ENCODE results near the gene BMI1.

BMI1 gene

DNA sequence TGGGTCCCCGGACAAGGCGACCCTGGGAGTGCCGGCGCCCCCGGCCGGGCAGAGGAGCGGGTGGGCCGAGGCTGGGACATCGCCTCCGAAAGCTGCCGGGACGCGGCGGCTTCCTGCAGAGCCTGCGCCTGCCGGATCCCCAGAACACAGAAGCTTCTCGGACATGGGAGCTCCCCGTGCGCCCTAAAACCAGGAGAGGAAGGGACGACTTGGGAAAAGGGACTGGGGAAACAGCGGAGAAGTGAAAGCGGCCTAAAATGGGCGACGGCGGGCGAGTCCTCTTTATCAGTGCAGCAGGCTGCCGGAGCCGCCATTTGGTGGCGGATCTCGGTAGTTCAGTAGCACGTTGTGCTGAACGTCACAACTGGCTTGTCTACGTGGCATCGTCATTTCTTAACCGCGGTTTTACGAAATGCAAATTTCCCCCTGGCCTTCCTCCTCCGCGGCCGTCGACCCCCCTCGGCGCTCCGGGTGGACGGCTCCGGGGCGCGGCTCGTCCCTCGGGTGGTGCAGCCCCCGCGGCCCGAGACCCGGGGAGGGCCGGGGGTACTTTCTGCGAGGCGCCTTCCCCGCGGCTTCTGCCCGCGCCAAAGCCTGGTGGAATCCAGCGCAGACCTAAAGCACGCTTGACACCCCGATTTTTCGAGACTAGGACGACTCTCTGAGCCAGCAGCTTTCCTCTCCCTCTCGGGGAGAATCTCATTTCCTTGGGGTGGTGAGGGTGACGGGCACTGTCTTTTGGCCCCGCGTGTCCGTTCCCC lies 14.5 kb downstream of the BMI1 start:
- H3F3A ChIP-seq (ENCODE audit: insufficient read depth, low read length): peaks cover 17% of the 10 kb centered on the region
- peak overlapping the region; percentile 55; the same call in 1 of the 2 replicates for H3K4me2 ChIP-seq (ENCODE audit: low read depth, low read length)
- H3K4me3 ChIP-seq (ENCODE audit: low read length): peak overlapping the region; percentile 31; the same call in 1 of the 2 replicates
- no peak overlapping the region for H2AFZ ChIP-seq (ENCODE audit: low read length)
- no peak overlapping the region for H3K9ac ChIP-seq (ENCODE audit: low read length)
- no peaks in the 10 kb centered on the region for H3K9me3 ChIP-seq (replicated peaks; ENCODE audit: insufficient read depth, low read length)
- no peaks in the 10 kb centered on the region for H3K36me3 ChIP-seq (replicated peaks; ENCODE audit: insufficient read depth, low read length)
- no peaks in the 10 kb centered on the region for H3K79me2 ChIP-seq (ENCODE audit: low read length)
- DNase-seq: no peak
- TF ChIP-seq EZH2phosphoT487 (IDR thresholded peaks at IDR 0.05; ENCODE audit: low read length) (no peak), EZH2 (optimal IDR thresholded peaks at IDR 0.05; ENCODE audit: low read depth, low read length) (no peak)
- TF ChIP-seq, protein P1, sequence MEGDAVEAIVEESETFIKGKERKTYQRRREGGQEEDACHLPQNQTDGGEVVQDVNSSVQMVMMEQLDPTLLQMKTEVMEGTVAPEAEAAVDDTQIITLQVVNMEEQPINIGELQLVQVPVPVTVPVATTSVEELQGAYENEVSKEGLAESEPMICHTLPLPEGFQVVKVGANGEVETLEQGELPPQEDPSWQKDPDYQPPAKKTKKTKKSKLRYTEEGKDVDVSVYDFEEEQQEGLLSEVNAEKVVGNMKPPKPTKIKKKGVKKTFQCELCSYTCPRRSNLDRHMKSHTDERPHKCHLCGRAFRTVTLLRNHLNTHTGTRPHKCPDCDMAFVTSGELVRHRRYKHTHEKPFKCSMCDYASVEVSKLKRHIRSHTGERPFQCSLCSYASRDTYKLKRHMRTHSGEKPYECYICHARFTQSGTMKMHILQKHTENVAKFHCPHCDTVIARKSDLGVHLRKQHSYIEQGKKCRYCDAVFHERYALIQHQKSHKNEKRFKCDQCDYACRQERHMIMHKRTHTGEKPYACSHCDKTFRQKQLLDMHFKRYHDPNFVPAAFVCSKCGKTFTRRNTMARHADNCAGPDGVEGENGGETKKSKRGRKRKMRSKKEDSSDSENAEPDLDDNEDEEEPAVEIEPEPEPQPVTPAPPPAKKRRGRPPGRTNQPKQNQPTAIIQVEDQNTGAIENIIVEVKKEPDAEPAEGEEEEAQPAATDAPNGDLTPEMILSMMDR (IDR thresholded peaks at IDR 0.05; ENCODE audit: low read length): no peak
- H4K20me1 ChIP-seq (ENCODE audit: insufficient read depth, low read length): no peaks in the 10 kb centered on the region
- H3K27ac ChIP-seq (ENCODE audit: low read length): no peak overlapping the region
- H3K27me3 ChIP-seq (replicated peaks; ENCODE audit: insufficient read depth, low read length): peaks cover 49% of the 10 kb centered on the region
- peaks cover 15% of the 10 kb centered on the region for H3K4me1 ChIP-seq (ENCODE audit: low read length)
- H3K9me2 ChIP-seq (replicated peaks; ENCODE audit: insufficient read depth, low read length): no peaks in the 10 kb centered on the region

DNA sequence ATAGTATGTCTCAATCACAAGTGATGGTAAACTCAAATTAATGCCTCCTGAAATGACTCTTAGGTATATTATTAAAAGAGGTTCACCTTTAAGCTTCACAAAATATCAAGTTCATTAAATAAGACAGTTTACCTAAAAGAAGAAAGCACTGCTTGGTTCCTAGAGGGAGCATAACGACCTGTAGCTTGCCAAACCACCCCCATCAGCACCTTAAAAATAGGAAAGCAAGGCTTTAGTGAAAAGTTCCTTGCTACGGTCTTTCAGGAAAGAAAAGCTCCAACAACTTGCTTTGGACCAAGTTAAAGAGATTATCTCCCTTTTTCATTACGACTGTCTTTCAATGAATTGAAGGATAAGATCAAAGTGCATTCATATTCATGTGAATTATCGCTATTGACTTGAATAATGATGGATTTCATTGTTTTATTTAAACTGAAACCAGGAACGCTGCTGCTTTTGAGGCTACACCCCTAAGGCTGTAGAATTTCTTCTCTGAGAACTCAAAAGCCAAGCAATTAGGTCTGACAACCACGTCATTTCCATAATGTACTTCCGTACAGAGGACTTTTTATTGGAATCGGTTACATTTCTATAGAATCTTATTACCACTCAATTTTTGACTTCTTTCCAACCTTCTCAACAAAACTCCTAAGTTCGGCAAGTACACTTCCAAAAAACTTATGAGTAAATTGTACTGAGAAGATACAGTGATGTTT lies 17.4 kb downstream of the BMI1 start:
- Histone ChIP-seq H3K4me2 (ENCODE audit: low read depth, low read length) (no peak overlapping the region), H3K27me3 (replicated peaks; ENCODE audit: insufficient read depth, low read length) (peaks cover 53% of the 10 kb centered on the region), H3K79me2 (ENCODE audit: low read length) (no peaks in the 10 kb centered on the region), H3K4me1 (ENCODE audit: low read length) (peaks cover 23% of the 10 kb centered on the region), H3K4me3 (ENCODE audit: low read length) (no peak overlapping the region), H3K9me2 (replicated peaks; ENCODE audit: insufficient read depth, low read length) (no peaks in the 10 kb centered on the region), H3K9ac (ENCODE audit: low read length) (no peak overlapping the region), H4K20me1 (ENCODE audit: insufficient read depth, low read length) (no peaks in the 10 kb centered on the region), H3K9me3 (replicated peaks; ENCODE audit: insufficient read depth, low read length) (no peaks in the 10 kb centered on the region), H2AFZ (ENCODE audit: low read length) (no peak overlapping the region), H3K27ac (ENCODE audit: low read length) (no peak overlapping the region), H3F3A (ENCODE audit: insufficient read depth, low read length) (peaks cover 16% of the 10 kb centered on the region), H3K36me3 (replicated peaks; ENCODE audit: insufficient read depth, low read length) (no peaks in the 10 kb centered on the region)
- TF ChIP-seq EZH2phosphoT487 (IDR thresholded peaks at IDR 0.05; ENCODE audit: low read length): peak; percentile 68; the same call in 1 of the 2 replicates
- TF ChIP-seq, protein P1 (IDR thresholded peaks at IDR 0.05; ENCODE audit: low read length): no peak
- no peak for DNase-seq

DNA sequence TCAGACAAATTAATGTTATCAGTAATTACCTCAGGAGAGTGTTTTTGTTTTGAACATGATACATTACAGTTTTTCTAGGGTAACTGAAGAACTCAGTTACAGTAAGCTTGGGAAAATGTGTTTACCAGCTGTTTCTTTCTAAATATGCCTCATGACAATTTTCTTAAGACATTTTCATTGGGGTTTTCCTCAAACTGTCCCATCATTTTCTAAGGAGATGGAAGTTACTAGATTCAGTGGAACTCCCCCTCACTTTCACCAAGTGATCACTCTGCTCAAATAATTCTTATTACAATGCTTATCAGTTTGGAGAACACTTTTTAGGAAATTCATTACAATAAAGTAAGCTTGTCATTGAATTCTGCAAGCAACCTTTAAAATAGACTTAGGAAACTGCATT lies 18.0 kb downstream of the BMI1 start:
- Histone ChIP-seq H3K4me2 (ENCODE audit: low read depth, low read length) (no peak overlapping the region), H3K4me1 (ENCODE audit: low read length) (peaks cover 22% of the 10 kb centered on the region), H3K27me3 (replicated peaks; ENCODE audit: insufficient read depth, low read length) (peaks cover 53% of the 10 kb centered on the region), H3K4me3 (ENCODE audit: low read length) (no peak overlapping the region), H3K9me3 (replicated peaks; ENCODE audit: insufficient read depth, low read length) (no peaks in the 10 kb centered on the region), H3F3A (ENCODE audit: insufficient read depth, low read length) (peaks cover 20% of the 10 kb centered on the region), H3K9ac (ENCODE audit: low read length) (no peak overlapping the region), H4K20me1 (ENCODE audit: insufficient read depth, low read length) (no peaks in the 10 kb centered on the region), H3K9me2 (replicated peaks; ENCODE audit: insufficient read depth, low read length) (no peaks in the 10 kb centered on the region), H3K79me2 (ENCODE audit: low read length) (no peaks in the 10 kb centered on the region), H2AFZ (ENCODE audit: low read length) (no peak overlapping the region), H3K27ac (ENCODE audit: low read length) (no peak overlapping the region), H3K36me3 (replicated peaks; ENCODE audit: insufficient read depth, low read length) (no peaks in the 10 kb centered on the region)
- DNase-seq: no peak
- TF ChIP-seq, protein P1 (IDR thresholded peaks at IDR 0.05; ENCODE audit: low read length): no peak
- TF ChIP-seq EZH2phosphoT487 (IDR thresholded peaks at IDR 0.05; ENCODE audit: low read length) (no peak), EZH2 (optimal IDR thresholded peaks at IDR 0.05; ENCODE audit: low read depth, low read length) (no peak)

All from MM.1S (cell line).